HG02798 (cell line): Measurements from ENCODE around the gene ROCK1.
"Not testable (repeated sequence)": the region's sequence is repeated elsewhere in the genome, so short reads cannot be mapped to it uniquely, and the experiment has no call there.

Experiments used
- ATAC-seq: cut with Tn5 transposase; IDR thresholded peaks from one replicate; pipeline ENCODE4 v1.9.1; 2021; ENCODE audit warnings: mild to moderate bottlenecking; ENCODE audit not compliant: unreplicated experiment, poor library complexity

The ROCK1 gene

GRCh38 chr18:21111346-21112139 is at the start of gene ROCK1:
Gene ROCK1 (minus strand): TSS chr18:21111813. CDS start chr18:21110910, 903 bp downstream.
- peak; percentile 94 for ATAC-seq

DNA sequence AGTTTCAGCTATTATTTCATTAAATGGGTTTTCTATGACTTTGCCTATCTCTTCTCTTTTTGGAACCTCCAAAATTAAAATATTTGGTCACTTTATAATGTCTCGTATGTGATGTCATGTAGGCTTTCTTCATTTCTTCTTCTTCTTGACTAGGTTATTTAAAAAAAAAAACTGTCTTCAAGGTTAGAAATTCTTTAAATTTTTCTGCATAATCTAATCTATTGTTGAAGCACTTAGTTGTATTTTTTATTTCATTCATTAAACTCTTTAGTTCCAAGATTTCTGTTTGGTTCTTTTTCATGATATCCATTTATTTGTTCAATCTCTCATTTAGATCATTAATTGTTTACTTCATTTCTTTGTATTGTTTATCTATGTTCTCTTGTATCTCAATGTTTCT is 43.8 kb upstream of the ROCK1 start:
- ATAC-seq = no peak

GRCh38 chr18:21146016-21146415 is 34.4 kb upstream of the ROCK1 start:
- ATAC-seq = no peak

DNA sequence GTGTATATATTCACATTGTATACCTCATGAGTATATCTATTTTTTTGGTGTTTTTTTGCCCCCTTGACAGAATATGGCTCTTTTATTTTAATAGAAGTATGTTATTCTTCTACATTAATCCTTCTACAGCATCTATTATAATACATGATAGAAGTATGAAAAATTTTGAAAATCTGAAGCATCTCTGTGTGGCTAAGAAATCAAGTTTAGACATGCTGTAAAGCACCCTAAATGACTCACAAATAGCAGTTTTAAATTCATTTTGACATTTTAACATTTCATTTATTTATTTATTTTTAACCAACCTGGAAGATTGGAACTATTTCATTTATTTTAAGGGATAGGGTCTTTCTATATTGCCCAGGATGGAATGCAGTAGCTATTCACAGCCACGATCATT is 33.8 kb upstream of the ROCK1 start:
- no peak for ATAC-seq

- no peak for ATAC-seq
These were observed 30.2 kb upstream of the ROCK1 start for GRCh38 chr18:21141668-21142422.

DNA sequence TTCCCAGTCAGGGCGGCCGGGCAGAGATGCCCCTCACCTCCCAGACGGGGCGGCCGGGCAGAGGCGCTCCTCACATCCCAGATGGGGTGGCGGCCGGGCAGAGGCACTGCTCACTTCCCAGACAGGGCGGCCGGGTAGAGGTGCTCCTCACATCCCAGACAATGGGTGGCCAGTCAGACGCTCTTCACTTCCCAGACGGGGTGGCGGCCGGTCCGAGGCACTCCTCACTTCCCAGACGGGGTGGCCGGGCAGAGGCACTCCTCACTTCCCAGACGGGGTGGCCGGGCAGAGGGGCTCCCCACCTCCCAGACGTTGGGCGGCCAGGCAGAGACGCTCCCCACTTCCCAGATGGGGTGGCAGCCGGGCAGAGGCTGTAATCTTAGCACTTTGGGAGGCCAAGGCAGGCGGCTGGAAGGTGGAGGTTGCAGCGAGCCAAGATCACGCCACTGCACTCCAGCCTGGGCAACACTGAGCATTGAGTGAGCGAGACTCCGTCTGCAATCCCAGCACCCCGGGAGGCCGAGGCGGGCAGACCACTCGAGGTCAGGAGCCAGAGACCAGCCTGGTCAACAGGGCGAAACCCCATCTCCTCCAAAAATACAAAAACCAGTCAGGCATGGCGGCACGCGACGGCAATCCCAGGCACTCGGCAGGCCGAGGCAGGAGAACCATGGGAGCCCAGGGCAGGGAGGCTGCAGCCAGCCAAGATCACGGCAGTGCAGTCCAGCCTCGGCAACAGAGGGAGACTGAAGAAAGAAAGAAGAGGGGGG is 26.3 kb upstream of the ROCK1 start:
- not testable (repeated sequence) for ATAC-seq

GRCh38 chr18:21134895-21135294 is 23.3 kb upstream of the ROCK1 start:
- no peak for ATAC-seq

- no peak for ATAC-seq
These were observed 20.8 kb upstream of the ROCK1 start for GRCh38 chr18:21132398-21132918.

DNA sequence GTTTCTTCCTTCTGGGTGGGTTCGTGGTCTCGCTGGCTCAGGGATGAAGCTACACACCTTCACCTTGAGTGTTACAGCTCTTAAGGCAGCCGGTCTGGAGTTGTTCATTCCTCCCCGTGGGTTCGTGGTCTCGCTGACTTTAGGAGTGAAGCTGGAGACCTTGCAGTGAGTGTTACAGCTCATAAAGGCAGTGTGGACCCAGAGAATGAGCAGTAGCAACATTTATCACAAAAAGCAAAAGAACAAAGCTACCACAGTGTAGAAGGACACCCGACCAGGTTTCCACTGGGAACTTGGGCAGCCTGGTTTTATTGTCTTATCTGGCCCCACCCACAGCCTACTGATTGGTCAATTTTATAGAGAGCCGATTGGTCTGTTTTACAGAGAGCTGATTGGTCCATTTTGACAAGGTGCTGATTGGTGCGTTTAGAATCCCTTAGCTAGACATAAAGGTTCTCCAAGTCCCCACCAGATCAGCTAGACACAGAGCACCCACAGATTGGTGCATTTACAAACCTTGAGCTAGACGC is 20.1 kb upstream of the ROCK1 start:
- ATAC-seq = no peak

DNA sequence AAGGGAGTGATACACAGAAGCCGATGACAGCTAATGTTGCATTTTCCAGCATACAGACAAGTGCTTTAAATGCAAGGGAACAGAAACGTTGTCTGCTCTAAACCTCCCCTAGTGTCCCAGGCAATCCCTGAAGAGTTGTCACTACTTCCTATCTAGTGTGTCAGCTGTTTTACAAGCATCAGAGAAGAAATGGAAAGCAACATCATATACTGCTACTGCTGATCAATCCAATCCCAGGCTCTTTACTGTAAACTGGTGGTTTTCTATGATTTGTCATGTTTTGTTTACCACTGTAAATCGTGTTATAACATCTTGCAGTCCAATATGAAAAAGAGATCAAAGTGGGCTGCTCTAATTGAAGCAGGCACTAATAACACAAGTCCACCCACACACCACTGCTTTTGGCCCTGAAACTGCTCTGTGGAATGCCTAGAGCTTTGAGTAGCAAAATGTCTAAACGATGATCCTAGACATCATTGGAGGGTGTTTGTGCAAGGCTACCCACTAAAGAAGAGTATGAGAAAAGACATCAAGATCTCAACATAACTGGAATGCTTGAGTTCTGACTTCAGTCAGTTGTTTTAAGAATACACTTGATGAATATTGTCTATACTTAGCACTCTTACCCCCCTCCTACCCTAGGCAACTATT is 18.1 kb upstream of the ROCK1 start:
- ATAC-seq = no peak

GRCh38 chr18:21123290-21123926 is 11.8 kb upstream of the ROCK1 start:
- ATAC-seq = no peak

- no peak for ATAC-seq
These were observed 7.2 kb upstream of the ROCK1 start for GRCh38 chr18:21118806-21119205.

- ATAC-seq = no peak
These were observed 6.0 kb upstream of the ROCK1 start for GRCh38 chr18:21117409-21118131.

DNA sequence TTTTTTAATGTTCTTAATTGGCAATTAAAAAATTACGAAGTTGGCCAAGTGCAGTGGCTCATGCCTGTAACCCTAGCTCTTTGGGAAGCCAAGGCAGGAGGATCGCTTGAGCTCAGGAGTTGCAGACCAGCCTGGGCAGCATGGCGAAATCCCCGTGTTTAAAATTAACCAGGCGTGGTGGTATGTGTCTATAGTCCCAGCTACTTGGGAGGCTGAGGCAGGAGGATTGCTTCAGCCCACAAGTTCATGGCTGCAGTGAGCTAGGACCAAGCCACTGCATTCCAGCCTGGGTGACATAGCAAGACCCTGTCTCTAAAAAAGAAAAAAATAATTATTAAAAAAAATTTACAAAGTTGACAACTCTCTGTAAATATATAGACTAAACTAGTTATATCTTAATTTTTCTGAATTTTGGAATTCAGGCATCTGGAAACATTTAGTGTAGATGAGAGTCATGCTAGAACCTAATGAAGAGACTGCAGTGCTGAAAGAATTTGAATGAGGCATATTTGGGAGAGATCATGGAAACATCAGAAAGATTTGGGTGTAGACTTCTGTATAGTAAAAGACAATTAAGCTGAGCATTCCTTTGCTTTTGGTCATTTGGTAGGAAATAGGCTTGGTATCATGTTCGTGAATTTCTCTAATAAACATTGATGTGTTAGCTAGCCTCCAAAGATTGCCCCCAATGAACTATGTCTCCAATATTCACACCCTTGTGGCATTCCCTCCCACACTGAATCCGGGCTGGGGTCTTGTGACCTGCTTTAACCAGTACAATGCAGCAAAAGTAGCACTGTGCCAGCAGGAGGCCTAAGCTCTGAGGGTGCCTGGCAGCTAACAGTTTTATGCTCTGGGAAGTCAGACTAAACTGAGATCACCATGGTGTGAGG is 4.2 kb upstream of the ROCK1 start:
- ATAC-seq = no peak

GRCh38 chr18:21112543-21113105 is 1.0 kb upstream of the ROCK1 start:
- ATAC-seq = no peak

DNA sequence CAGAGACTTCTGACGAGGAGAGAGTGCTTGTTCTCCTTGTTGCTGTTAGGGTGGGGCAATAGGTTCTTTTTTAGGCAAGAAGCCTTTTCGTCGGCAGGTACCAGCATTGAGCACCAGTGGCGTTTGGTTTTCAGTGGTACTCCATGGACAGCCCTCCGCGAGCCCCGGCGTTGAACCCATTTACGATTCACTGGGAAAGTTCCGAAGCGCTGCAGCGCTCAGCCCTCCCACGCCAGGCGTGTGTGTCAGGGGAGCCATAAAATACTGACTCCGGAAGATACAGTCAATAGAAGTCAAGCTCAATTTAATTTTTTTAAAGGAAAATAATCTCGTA is 494 bp upstream of the ROCK1 start:
- ATAC-seq = no peak

GRCh38 chr18:21110713-21111345 is 784 bp downstream of the ROCK1 start:
- peak; percentile 27 for ATAC-seq
